ENCODE results near the gene CAMP. TPM values are rescaled to one million over a fixed set of nuclear protein-coding genes. Genes with fewer than 3 reads are reported as not detected.

CAMP gene
- total RNA-seq, 2 experiments from 2014 or later: not detected

GRCh38 chr3:48268381-48268935 is 45.2 kb downstream of the CAMP start:
- no peaks in the 10 kb centered on the region for H3K9me3 Mint-ChIP-seq
- H3K27ac ChIP-seq (ENCODE audit: low read depth in 1 of 2, low read length in 2 of 2): peak overlapping the region; percentile 57 to 67
- H3K9me3 ChIP-seq (ENCODE audit: control insufficient read depth in 1 of 2, insufficient read depth in 1 of 2, low read length in 2 of 2): no peaks in the 10 kb centered on the region
- H3K4me1 ChIP-seq (ENCODE audit: insufficient read depth, low read length): peaks cover 28% of the 10 kb centered on the region
- peak; percentile 95 for ATAC-seq (ENCODE audit: poor library complexity)
- H3K36me3 Mint-ChIP-seq (ENCODE audit: low read depth): peaks cover 22% of the 10 kb centered on the region
- peak overlapping the region; percentile 87 for H3K27ac Mint-ChIP-seq
- no peaks in the 10 kb centered on the region for H3K27me3 ChIP-seq (ENCODE audit: control insufficient read depth in 1 of 2, insufficient read depth in 2 of 2, low read length in 2 of 2)
- DNase-seq: peak; percentile 55 to 90 (median 76)
- peaks cover 18% of the 10 kb centered on the region for H3K36me3 ChIP-seq (ENCODE audit: insufficient read depth, low read length)
- ChIA-PET POLR2A (interaction anchor here (0.9 to 3.3 kb wide), 7 partner anchors 9 to 738 kb away, joined by 3 to 32 read pairs (median 6); partner anchors contain the start of genes NME6, PFKFB4, WDR6 and ZNF589), CTCF (interaction anchor here (1.2 to 5.6 kb wide), 8 partner anchors 14 to 290 kb away, joined by 3 to 38 read pairs (median 5); partner anchors contain the start of genes CCDC51, NME6, TMA7 and ZNF589)
- H3K4me3 ChIP-seq (ENCODE audit: low read length): peak overlapping the region; percentile 28
- H3K27me3 Mint-ChIP-seq: no peaks in the 10 kb centered on the region
- intact Hi-C loops (cut with DNase I, micrococcal nuclease): loop anchor here (1.0 to 2.0 kb wide), 3 partner anchors 27 to 80 kb away; partner anchors contain the start of genes NME6 (in 2 of the 2), ZNF589 (in 2 of the 2) and CDC25A (in 1 of the 2)
- H3K4me3 Mint-ChIP-seq: peak overlapping the region; percentile 74
- TF ChIP-seq CTCF (IDR thresholded peaks at IDR 0.05): no peak
- H3K4me1 Mint-ChIP-seq (ENCODE audit: low read depth): peaks cover 36% of the 10 kb centered on the region

GRCh38 chr3:48268936-48269561 is 45.8 kb downstream of the CAMP start:
- peaks cover 41% of the 10 kb centered on the region for H3K4me1 Mint-ChIP-seq (ENCODE audit: low read depth)
- Histone ChIP-seq H3K27ac (ENCODE audit: low read depth in 1 of 2, low read length in 2 of 2) (peak overlapping the region; percentile 57 to 58), H3K4me1 (ENCODE audit: insufficient read depth, low read length) (peaks cover 32% of the 10 kb centered on the region), H3K27me3 (ENCODE audit: control insufficient read depth in 1 of 2, insufficient read depth in 2 of 2, low read length in 2 of 2) (no peaks in the 10 kb centered on the region), H3K4me3 (ENCODE audit: low read length) (peak overlapping the region; percentile 28), H3K9me3 (ENCODE audit: control insufficient read depth in 1 of 2, insufficient read depth in 1 of 2, low read length in 2 of 2) (no peaks in the 10 kb centered on the region), H3K36me3 (ENCODE audit: insufficient read depth, low read length) (peaks cover 12% of the 10 kb centered on the region)
- no peak for TF ChIP-seq CTCF (IDR thresholded peaks at IDR 0.05)
- peak overlapping the region; percentile 74 for H3K4me3 Mint-ChIP-seq
- H3K9me3 Mint-ChIP-seq: no peaks in the 10 kb centered on the region
- peaks cover 16% of the 10 kb centered on the region for H3K36me3 Mint-ChIP-seq (ENCODE audit: low read depth)
- no peaks in the 10 kb centered on the region for H3K27me3 Mint-ChIP-seq
- ChIA-PET POLR2A (interaction anchor here (0.6 to 3.3 kb wide), 7 partner anchors 9 to 738 kb away, joined by 3 to 32 read pairs (median 6); partner anchors contain the start of genes NME6, PFKFB4, WDR6 and ZNF589), CTCF (interaction anchor here (1.2 to 5.6 kb wide), 7 partner anchors 26 to 289 kb away, joined by 3 to 38 read pairs (median 5); partner anchors contain the start of genes CCDC51, NME6, TMA7 and ZNF589)
- ATAC-seq (ENCODE audit: poor library complexity) (peak; percentile 12), DNase-seq (peak in 12 of 14 experiments; percentile 2 to 62 (median 32))
- intact Hi-C loops (cut with DNase I, micrococcal nuclease): loop anchor here (1.0 to 2.0 kb wide), 3 partner anchors 28 to 80 kb away; partner anchors contain the start of genes NME6 (in 2 of the 2), ZNF589 (in 2 of the 2) and CDC25A (in 1 of the 2)
- H3K27ac Mint-ChIP-seq: peak overlapping the region; percentile 87

GRCh38 chr3:48269592-48269991 is 46.3 kb downstream of the CAMP start:
- CTCF ChIA-PET: interaction anchor here (1.2 to 5.6 kb wide), 3 partner anchors 29 to 170 kb away, joined by 3 to 38 read pairs (median 14); partner anchors contain the start of genes CCDC51, TMA7 and ZNF589
- ATAC-seq (ENCODE audit: poor library complexity) (no peak), DNase-seq (no peak)
- intact Hi-C loops (cut with DNase I, micrococcal nuclease): loop anchor here (2.0 kb wide), 2 partner anchors 31 to 81 kb away; partner anchors contain the start of genes NME6 (in 2 of the 2) and CDC25A (in 1 of the 2)
- Mint-ChIP-seq H3K36me3 (ENCODE audit: low read depth) (peaks cover 13% of the 10 kb centered on the region), H3K27ac (peak overlapping the region; percentile 87), H3K9me3 (no peaks in the 10 kb centered on the region), H3K27me3 (no peaks in the 10 kb centered on the region), H3K4me1 (ENCODE audit: low read depth) (peaks cover 41% of the 10 kb centered on the region), H3K4me3 (peak overlapping the region; percentile 74)
- peaks cover 12% of the 10 kb centered on the region for H3K36me3 ChIP-seq (ENCODE audit: insufficient read depth, low read length)
- H3K9me3 ChIP-seq (ENCODE audit: control insufficient read depth in 1 of 2, insufficient read depth in 1 of 2, low read length in 2 of 2): no peaks in the 10 kb centered on the region
- H3K27ac ChIP-seq (ENCODE audit: low read depth in 1 of 2, low read length in 2 of 2): peak overlapping the region; percentile 57 to 58
- H3K4me1 ChIP-seq (ENCODE audit: insufficient read depth, low read length): peaks cover 32% of the 10 kb centered on the region
- POLR2A ChIA-PET: interaction anchor here (0.6 to 3.3 kb wide), 5 partner anchors 29 to 737 kb away, joined by 3 to 32 read pairs (median 3); partner anchors contain the start of genes CCDC51, NME6, WDR6 and ZNF589
- no peak for TF ChIP-seq CTCF (IDR thresholded peaks at IDR 0.05)
- no peaks in the 10 kb centered on the region for H3K27me3 ChIP-seq (ENCODE audit: control insufficient read depth in 1 of 2, insufficient read depth in 2 of 2, low read length in 2 of 2)
- peak overlapping the region; percentile 28 for H3K4me3 ChIP-seq (ENCODE audit: low read length)
